ENCODE results near the gene ZNF260.
"Not testable (repeated sequence)": the region's sequence is repeated elsewhere in the genome, so short reads cannot be mapped to it uniquely, and the experiment has no call there.

The ZNF260 gene

GRCh38 chr19:36490846-36491245, 37.2 kb downstream of the ZNF260 start:
- in situ Hi-C loops (cut with MboI; ENCODE audit: low sequenced_read_pairs), result not testable (repeated sequence)

GRCh38 chr19:36489920-36490415, 38.1 kb downstream of the ZNF260 start:
- in situ Hi-C loops (cut with MboI; ENCODE audit: low sequenced_read_pairs), result no loop called here

GRCh38 chr19:36489118-36489919, 38.8 kb downstream of the ZNF260 start, which contains the start of gene ZNF566:
TSS of gene ZNF566 (minus strand) at chr19:36489561. CDS start at chr19:36476557, 13,004 bp downstream.
- in situ Hi-C loops (cut with MboI; ENCODE audit: low sequenced_read_pairs), result no loop called here

- in situ Hi-C loops (cut with MboI; ENCODE audit: low sequenced_read_pairs), result no loop called here
These were observed 39.3 kb downstream of the ZNF260 start for GRCh38 chr19:36488846-36489117.

- in situ Hi-C loops (cut with MboI; ENCODE audit: low sequenced_read_pairs), result no loop called here
These were observed 39.8 kb downstream of the ZNF260 start for GRCh38 chr19:36488118-36488845.

- in situ Hi-C loops (cut with MboI; ENCODE audit: low sequenced_read_pairs), result no loop called here
These were observed 44.4 kb downstream of the ZNF260 start for GRCh38 chr19:36483653-36484052.

- in situ Hi-C loops (cut with MboI; ENCODE audit: low sequenced_read_pairs), result no loop called here
These were observed 45.2 kb downstream of the ZNF260 start for GRCh38 chr19:36482876-36483275.

All from HL-60/S4 treated with phorbol 12-myristate 13-acetate at 8.2 ng/mL for 4 days and 3 days (cell line).